PC-9 (cell line): Measurements from ENCODE around the gene PDS5B. TPM values are rescaled to one million over a fixed set of nuclear protein-coding genes. Genes with fewer than 3 reads are reported as not detected.

Source experiments
- BruUV-seq: library from RNA; stranded (reverse); fragments of 400-500 nt; replicated peaks from 2 replicates; lab custom pipeline; 2021; lab: Mats Ljungman, UMichigan
- CTCF ChIA-PET: fragments of 300-600 bp; sonication (Branson Sonifier 250); formaldehyde crosslinking; loops from one replicate; lab custom pipeline; 2022; ENCODE audit warnings: antibody characterized with exemption; lab: Charles Lee
- POLR2A ChIA-PET: fragments of 300-600 bp; sonication (Branson Sonifier 250); formaldehyde crosslinking; loops from one replicate; lab custom pipeline; 2022; ENCODE audit warnings: antibody characterized with exemption; ENCODE audit not compliant: unreplicated experiment; lab: Charles Lee
- DNase-seq, 2 experiments: peaks; one replicate each; pipeline versions ENCODE4 v3.0.0 to v3.0.0-alpha.2; 2015 to 2022; ENCODE audit warnings: mixed read lengths in 1 of 2
- H2AFZ ChIP-seq: fragments of 200-600 bp; sonication (generic); 2 replicates; pipeline ENCODE4 v1.8.1; 2017; ENCODE audit warnings: antibody characterized with exemption
- H3F3A ChIP-seq: fragments of 200-600 bp; sonication (generic); 2 replicates; pipeline ENCODE4 v1.8.1; 2017; ENCODE audit warnings: antibody characterized with exemption, mild to moderate bottlenecking, low read depth; ENCODE audit not compliant: insufficient read depth
- H3K27ac ChIP-seq: fragments of 200-600 bp; sonication (generic); 2 replicates; pipeline ENCODE4 v1.6.1; 2016; ENCODE audit warnings: mixed run types
- H3K27me3 ChIP-seq: fragments of 200-600 bp; sonication (generic); 2 replicates; pipeline ENCODE4 v1.6.1; 2016; ENCODE audit warnings: low read depth, mixed run types; ENCODE audit not compliant: insufficient read depth
- H3K36me3 ChIP-seq: fragments of 200-600 bp; sonication (generic); 2 replicates; pipeline ENCODE4 v1.6.1; 2016; ENCODE audit warnings: low read depth, mixed run types
- H3K4me1 ChIP-seq: fragments of 200-600 bp; sonication (generic); replicated peaks from 2 replicates; pipeline ENCODE4 v1.6.1; 2016; ENCODE audit warnings: mixed run types; ENCODE audit not compliant: insufficient read depth
- H3K4me2 ChIP-seq: fragments of 200-600 bp; sonication (generic); 2 replicates; pipeline ENCODE4 v1.6.1; 2017; ENCODE audit warnings: mixed run types
- H3K4me3 ChIP-seq: fragments of 200-600 bp; sonication (generic); 2 replicates; pipeline ENCODE4 v1.6.1; 2016; ENCODE audit warnings: mixed run types
- H3K79me2 ChIP-seq: fragments of 200-600 bp; sonication (generic); 2 replicates; pipeline ENCODE4 v1.6.1; 2017; ENCODE audit warnings: low read depth, mixed run types
- H3K9me2 ChIP-seq: fragments of 200-600 bp; sonication (generic); 2 replicates; pipeline ENCODE4 v1.8.1; 2017; ENCODE audit warnings: mild to moderate bottlenecking; ENCODE audit not compliant: insufficient read depth
- H3K9me3 ChIP-seq: fragments of 200-600 bp; sonication (generic); 2 replicates; pipeline ENCODE4 v1.8.1; 2016; ENCODE audit warnings: low read depth; ENCODE audit not compliant: insufficient read depth
- H4K20me1 ChIP-seq: fragments of 200-600 bp; sonication (generic); 2 replicates; pipeline ENCODE4 v1.8.1; 2017; ENCODE audit not compliant: insufficient read depth
- EZH2 ChIP-seq: fragments of 200-600 bp; sonication (generic); IDR thresholded peaks from 2 replicates; pipeline ENCODE4 v1.8.0; 2017; ENCODE audit warnings: antibody characterized with exemption, low read depth
- intact Hi-C: fragments of 100-400 bp; cut with micrococcal nuclease; formaldehyde crosslinking; loops from one replicate; pipeline ENCODE4 v1.10.0; 2022; ENCODE audit not compliant: unreplicated experiment
- total RNA-seq: library from RNA; stranded (reverse); gene quantifications from 2 replicates; pipeline ENCODE4 v1.2.3, GENCODE V29; 2021
- TF ChIP-seq, protein P1 (sequence below): fragments of 200-600 bp; sonication (generic); conservative IDR thresholded peaks from 2 replicates; pipeline ENCODE4 v1.6.1; 2017; ENCODE audit warnings: mixed run types, antibody characterized with exemption, mild to moderate bottlenecking, moderate library complexity

The PDS5B gene
- total RNA-seq, 1 experiment from 2014 or later = 37.6 TPM

GRCh38 chr13:32783067-32783466 is 196.8 kb downstream of the PDS5B start:
- H3K79me2 ChIP-seq = no peaks in the 10 kb centered on the region
- intact Hi-C loops = no loop called here
- BruUV-seq = no TSS peak
- no peak overlapping the region for H3K4me3 ChIP-seq
- no peak for DNase-seq
- ChIA-PET CTCF (no interaction called here), POLR2A (no interaction called here)
- H4K20me1 ChIP-seq = no peaks in the 10 kb centered on the region
- H3F3A ChIP-seq = no peaks in the 10 kb centered on the region
- no peak for TF ChIP-seq EZH2
- TF ChIP-seq, protein P1, sequence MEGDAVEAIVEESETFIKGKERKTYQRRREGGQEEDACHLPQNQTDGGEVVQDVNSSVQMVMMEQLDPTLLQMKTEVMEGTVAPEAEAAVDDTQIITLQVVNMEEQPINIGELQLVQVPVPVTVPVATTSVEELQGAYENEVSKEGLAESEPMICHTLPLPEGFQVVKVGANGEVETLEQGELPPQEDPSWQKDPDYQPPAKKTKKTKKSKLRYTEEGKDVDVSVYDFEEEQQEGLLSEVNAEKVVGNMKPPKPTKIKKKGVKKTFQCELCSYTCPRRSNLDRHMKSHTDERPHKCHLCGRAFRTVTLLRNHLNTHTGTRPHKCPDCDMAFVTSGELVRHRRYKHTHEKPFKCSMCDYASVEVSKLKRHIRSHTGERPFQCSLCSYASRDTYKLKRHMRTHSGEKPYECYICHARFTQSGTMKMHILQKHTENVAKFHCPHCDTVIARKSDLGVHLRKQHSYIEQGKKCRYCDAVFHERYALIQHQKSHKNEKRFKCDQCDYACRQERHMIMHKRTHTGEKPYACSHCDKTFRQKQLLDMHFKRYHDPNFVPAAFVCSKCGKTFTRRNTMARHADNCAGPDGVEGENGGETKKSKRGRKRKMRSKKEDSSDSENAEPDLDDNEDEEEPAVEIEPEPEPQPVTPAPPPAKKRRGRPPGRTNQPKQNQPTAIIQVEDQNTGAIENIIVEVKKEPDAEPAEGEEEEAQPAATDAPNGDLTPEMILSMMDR = no peak
- no peak overlapping the region for H2AFZ ChIP-seq
- H3K4me1 ChIP-seq = no peaks in the 10 kb centered on the region
- no peaks in the 10 kb centered on the region for H3K27me3 ChIP-seq
- H3K9me2 ChIP-seq = no peaks in the 10 kb centered on the region
- H3K36me3 ChIP-seq = peaks cover 14% of the 10 kb centered on the region; the same call in 1 of the 2 replicates
- H3K27ac ChIP-seq = no peak overlapping the region
- H3K9me3 ChIP-seq = no peaks in the 10 kb centered on the region
- no peak overlapping the region for H3K4me2 ChIP-seq

DNA sequence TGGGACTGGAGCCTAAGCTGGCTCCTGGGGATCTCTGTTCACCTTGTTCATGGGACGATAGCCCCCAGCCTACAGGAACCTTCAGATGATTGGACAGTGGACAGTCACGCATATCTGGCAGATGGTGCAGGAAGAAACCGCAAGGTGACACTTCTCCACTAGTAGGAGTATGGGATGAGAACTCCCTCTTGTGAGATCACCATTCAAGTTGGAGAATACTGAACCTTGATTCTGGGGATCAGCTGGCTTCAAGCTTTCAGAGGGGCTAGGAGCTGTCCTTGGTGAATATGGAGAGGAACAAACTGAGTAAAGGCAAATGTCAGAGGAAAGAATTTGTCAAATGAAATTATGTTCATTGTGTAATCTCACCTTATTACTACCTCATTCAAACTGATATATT is 204.5 kb downstream of the PDS5B start:
- ChIA-PET CTCF (no interaction called here), POLR2A (no interaction called here)
- BruUV-seq = no TSS peak
- TF ChIP-seq, protein P1 = no peak
- H3K9me3 ChIP-seq = 0 out of 2 replicates have a peak, but pooled peaks cover 4% of the 10 kb centered on the region
- no peaks in the 10 kb centered on the region for H3K79me2 ChIP-seq
- H3K4me3 ChIP-seq = no peak overlapping the region
- peaks cover 23% of the 10 kb centered on the region for H3K4me1 ChIP-seq
- no peaks in the 10 kb centered on the region for H3F3A ChIP-seq
- H3K9me2 ChIP-seq = no peaks in the 10 kb centered on the region
- H3K4me2 ChIP-seq = no peak overlapping the region
- DNase-seq = no peak
- H3K27ac ChIP-seq = peak overlapping the region; percentile 39
- H2AFZ ChIP-seq = no peak overlapping the region
- H3K36me3 ChIP-seq = no peaks in the 10 kb centered on the region
- no peaks in the 10 kb centered on the region for H4K20me1 ChIP-seq
- H3K27me3 ChIP-seq = no peaks in the 10 kb centered on the region
- intact Hi-C loops = no loop called here

GRCh38 chr13:32791545-32792172 is 205.4 kb downstream of the PDS5B start:
- no peaks in the 10 kb centered on the region for H3F3A ChIP-seq
- H4K20me1 ChIP-seq = no peaks in the 10 kb centered on the region
- TF ChIP-seq, protein P1 = no peak
- no peak for TF ChIP-seq EZH2
- no peaks in the 10 kb centered on the region for H3K27me3 ChIP-seq
- peak in 1 of 2 experiments; percentile 52 for DNase-seq
- ChIA-PET POLR2A (no interaction called here), CTCF (no interaction called here)
- BruUV-seq = no TSS peak
- H3K79me2 ChIP-seq = no peaks in the 10 kb centered on the region
- no peaks in the 10 kb centered on the region for H3K36me3 ChIP-seq
- H3K9me2 ChIP-seq = no peaks in the 10 kb centered on the region
- peaks cover 23% of the 10 kb centered on the region for H3K4me1 ChIP-seq
- H3K4me3 ChIP-seq = no peak overlapping the region
- H3K9me3 ChIP-seq = 0 out of 2 replicates have a peak, but pooled peaks cover 4% of the 10 kb centered on the region
- no peak overlapping the region for H2AFZ ChIP-seq
- H3K4me2 ChIP-seq = peak overlapping the region; percentile 11
- H3K27ac ChIP-seq = peak overlapping the region; percentile 39
- intact Hi-C loops = no loop called here
